Measurements from ENCODE around the gene NOS2. TPM values are rescaled to one million over a fixed set of nuclear protein-coding genes. Genes with fewer than 3 reads are reported as not detected.
"Not testable (repeated sequence)": the region's sequence is repeated elsewhere in the genome, so short reads cannot be mapped to it uniquely, and the experiment has no call there.

Gene NOS2
- total and polyA plus RNA-seq, 4 donors: 0.16 to 0.48 (median 0.37) TPM

DNA sequence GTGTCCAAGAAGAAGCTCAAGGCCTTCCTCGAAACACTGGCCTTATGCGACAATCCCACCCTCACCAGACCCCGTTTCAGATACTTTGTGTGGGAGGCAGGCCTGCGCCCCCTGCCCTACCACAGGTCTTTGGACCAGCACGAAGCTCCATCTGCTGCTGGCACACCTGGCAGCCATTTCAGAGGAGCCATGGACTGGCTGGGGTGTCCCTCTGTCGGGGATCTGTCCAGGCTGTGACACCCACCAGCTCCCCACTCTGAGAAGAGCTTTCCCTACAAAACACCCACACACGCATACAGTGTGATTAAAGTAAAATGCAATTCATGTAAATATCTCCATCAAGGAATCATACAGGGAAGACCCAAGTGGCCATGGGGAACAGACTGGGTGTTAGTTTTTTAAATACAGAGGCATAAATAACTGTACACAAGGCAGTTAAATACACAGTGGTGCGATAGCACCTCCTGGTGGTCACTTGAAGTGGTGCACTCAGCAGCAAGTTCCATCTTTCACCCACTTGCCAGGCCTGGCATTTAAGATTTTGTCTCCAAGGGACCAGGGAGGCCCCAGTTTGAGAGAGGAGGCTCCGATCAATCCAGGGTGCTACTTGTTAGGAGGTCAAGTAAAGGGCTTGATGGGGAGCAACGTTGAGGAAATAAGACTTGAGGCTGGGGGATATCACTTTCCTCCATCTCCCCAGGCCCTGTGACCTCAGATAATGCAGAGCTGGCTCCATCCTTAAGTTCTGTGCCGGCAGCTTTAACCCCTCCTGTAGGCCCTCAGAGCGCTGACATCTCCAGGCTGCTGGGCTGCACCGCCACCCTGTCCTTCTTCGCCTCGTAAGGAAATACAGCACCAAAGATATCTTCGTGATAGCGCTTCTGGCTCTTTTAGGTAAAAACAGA lies 43.6 kb downstream of the NOS2 start:
- ATAC-seq (ENCODE audit: low FRiP score): no peak
- H3K4me1 ChIP-seq (ENCODE audit: control insufficient read depth in 1 of 2, insufficient read depth in 2 of 2, low read length in 2 of 2): no peaks in the 10 kb centered on the region
- no peak overlapping the region for H3K4me3 ChIP-seq (ENCODE audit: low read length in 2 of 2)
- no peaks in the 10 kb centered on the region for H3K27me3 ChIP-seq (ENCODE audit: control insufficient read depth in 1 of 2, insufficient read depth in 2 of 2, low read length in 1 of 2)
- WGBS, 2 donors: 74 to 75% methylated on average over 17 of the region's 17 CpGs
- H3K36me3 ChIP-seq (ENCODE audit: control insufficient read depth in 1 of 2, insufficient read depth in 2 of 2, low read length in 1 of 2): no peaks in the 10 kb centered on the region
- intact Hi-C loops (cut with DNase I): loop anchor here (2.0 to 5.0 kb wide), 3 partner anchors 102 to 126 kb away; no protein-coding TSS in a partner anchor
- no peak overlapping the region for H3K27ac ChIP-seq (ENCODE audit: low read depth in 1 of 2, low read length in 2 of 2)
- DNase-seq: no peak
- no peaks in the 10 kb centered on the region for H3K9me3 ChIP-seq (ENCODE audit: control insufficient read depth, low read length)

DNA sequence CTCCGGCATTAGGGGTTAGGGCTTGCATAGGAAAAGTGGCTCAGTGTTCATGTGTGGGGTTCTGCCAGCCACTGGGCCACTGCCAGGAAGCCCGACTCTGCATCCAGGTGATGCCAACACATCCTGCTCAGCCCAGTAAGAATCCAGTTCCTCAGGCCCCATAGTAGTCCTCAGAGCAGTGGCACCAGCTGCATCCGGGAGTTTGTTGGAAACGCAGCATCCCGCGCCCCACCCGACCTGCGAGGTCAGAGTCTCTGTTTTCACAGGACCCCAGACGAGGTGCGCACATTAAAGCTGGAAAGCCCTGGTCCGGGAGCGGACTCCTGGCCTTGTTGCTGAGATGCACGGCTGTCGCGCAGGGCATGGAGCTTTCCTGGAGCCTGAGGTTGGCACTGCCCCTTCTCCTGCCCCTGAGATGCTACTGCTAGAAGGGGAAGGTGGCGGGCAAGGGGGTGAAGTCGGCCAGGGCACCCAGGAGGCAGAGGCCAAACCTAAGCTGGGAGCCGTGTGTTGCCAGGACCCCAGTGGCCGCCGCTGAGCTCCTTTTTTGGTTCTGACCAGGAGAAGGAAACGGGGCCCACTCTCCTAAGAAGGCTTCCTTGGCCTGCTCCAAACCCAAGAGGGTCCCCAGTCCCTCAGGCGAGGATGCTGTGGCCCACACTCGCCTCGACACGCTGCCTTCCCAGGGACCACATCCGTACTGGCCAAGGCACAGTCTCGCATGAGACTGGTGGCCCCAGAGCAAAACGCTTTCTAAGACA lies 44.4 kb downstream of the NOS2 start:
- H3K4me1 ChIP-seq (ENCODE audit: control insufficient read depth in 1 of 2, insufficient read depth in 2 of 2, low read length in 2 of 2): no peaks in the 10 kb centered on the region
- no peak for DNase-seq
- no peak overlapping the region for H3K4me3 ChIP-seq (ENCODE audit: low read length in 2 of 2)
- no peaks in the 10 kb centered on the region for H3K9me3 ChIP-seq (ENCODE audit: control insufficient read depth, low read length)
- 83 to 84% methylated on average over 28 of the region's 28 CpGs for WGBS, 2 donors
- H3K27me3 ChIP-seq (ENCODE audit: control insufficient read depth in 1 of 2, insufficient read depth in 2 of 2, low read length in 1 of 2): no peaks in the 10 kb centered on the region
- no peak for ATAC-seq (ENCODE audit: low FRiP score)
- intact Hi-C loops (cut with DNase I): loop anchor here (2.0 to 5.0 kb wide), 3 partner anchors 101 to 126 kb away; no protein-coding TSS in a partner anchor
- H3K36me3 ChIP-seq (ENCODE audit: control insufficient read depth in 1 of 2, insufficient read depth in 2 of 2, low read length in 1 of 2): no peaks in the 10 kb centered on the region
- H3K27ac ChIP-seq (ENCODE audit: low read depth in 1 of 2, low read length in 2 of 2): no peak overlapping the region

GRCh38 chr17:27754549-27754948 lies 45.8 kb downstream of the NOS2 start:
- intact Hi-C loops (cut with DNase I): no loop called here
- Histone ChIP-seq H3K9me3 (ENCODE audit: control insufficient read depth, low read length) (no peaks in the 10 kb centered on the region), H3K4me3 (ENCODE audit: low read length in 2 of 2) (no peak overlapping the region), H3K27me3 (ENCODE audit: control insufficient read depth in 1 of 2, insufficient read depth in 2 of 2, low read length in 1 of 2) (no peaks in the 10 kb centered on the region), H3K4me1 (ENCODE audit: control insufficient read depth in 1 of 2, insufficient read depth in 2 of 2, low read length in 2 of 2) (no peaks in the 10 kb centered on the region), H3K27ac (ENCODE audit: low read depth in 1 of 2, low read length in 2 of 2) (no peak overlapping the region), H3K36me3 (ENCODE audit: control insufficient read depth in 1 of 2, insufficient read depth in 2 of 2, low read length in 1 of 2) (no peaks in the 10 kb centered on the region)
- ATAC-seq (ENCODE audit: low FRiP score) (no peak), DNase-seq (no peak)
- 93 to 95% methylated on average over 8 of the region's 8 CpGs for WGBS, 2 donors

- DNase-seq; H3K9me3 ChIP-seq (ENCODE audit: control insufficient read depth, low read length); ATAC-seq (ENCODE audit: low FRiP score); H3K4me1 ChIP-seq (ENCODE audit: control insufficient read depth in 1 of 2, insufficient read depth in 2 of 2, low read length in 2 of 2); H3K36me3 ChIP-seq (ENCODE audit: control insufficient read depth in 1 of 2, insufficient read depth in 2 of 2, low read length in 1 of 2); intact Hi-C loops (cut with DNase I); H3K27ac ChIP-seq (ENCODE audit: low read depth in 1 of 2, low read length in 2 of 2); H3K27me3 ChIP-seq (ENCODE audit: control insufficient read depth in 1 of 2, insufficient read depth in 2 of 2, low read length in 1 of 2); H3K4me3 ChIP-seq (ENCODE audit: low read length in 2 of 2): not testable (repeated sequence)
- WGBS, 2 donors: 88 to 89% methylated on average over 13 of the region's 13 CpGs
These were observed 46.6 kb downstream of the NOS2 start for GRCh38 chr17:27753726-27754125.

- H3K27me3 ChIP-seq (ENCODE audit: control insufficient read depth in 1 of 2, insufficient read depth in 2 of 2, low read length in 1 of 2); H3K27ac ChIP-seq (ENCODE audit: low read depth in 1 of 2, low read length in 2 of 2); DNase-seq; H3K4me1 ChIP-seq (ENCODE audit: control insufficient read depth in 1 of 2, insufficient read depth in 2 of 2, low read length in 2 of 2); H3K4me3 ChIP-seq (ENCODE audit: low read length in 2 of 2); intact Hi-C loops (cut with DNase I); H3K36me3 ChIP-seq (ENCODE audit: control insufficient read depth in 1 of 2, insufficient read depth in 2 of 2, low read length in 1 of 2); H3K9me3 ChIP-seq (ENCODE audit: control insufficient read depth, low read length); ATAC-seq (ENCODE audit: low FRiP score): not testable (repeated sequence)
- 81 to 87% methylated on average over 7 to 9 of the region's 19 CpGs for WGBS, 2 donors
These were observed 47.3 kb downstream of the NOS2 start for GRCh38 chr17:27752831-27753619.

DNA sequence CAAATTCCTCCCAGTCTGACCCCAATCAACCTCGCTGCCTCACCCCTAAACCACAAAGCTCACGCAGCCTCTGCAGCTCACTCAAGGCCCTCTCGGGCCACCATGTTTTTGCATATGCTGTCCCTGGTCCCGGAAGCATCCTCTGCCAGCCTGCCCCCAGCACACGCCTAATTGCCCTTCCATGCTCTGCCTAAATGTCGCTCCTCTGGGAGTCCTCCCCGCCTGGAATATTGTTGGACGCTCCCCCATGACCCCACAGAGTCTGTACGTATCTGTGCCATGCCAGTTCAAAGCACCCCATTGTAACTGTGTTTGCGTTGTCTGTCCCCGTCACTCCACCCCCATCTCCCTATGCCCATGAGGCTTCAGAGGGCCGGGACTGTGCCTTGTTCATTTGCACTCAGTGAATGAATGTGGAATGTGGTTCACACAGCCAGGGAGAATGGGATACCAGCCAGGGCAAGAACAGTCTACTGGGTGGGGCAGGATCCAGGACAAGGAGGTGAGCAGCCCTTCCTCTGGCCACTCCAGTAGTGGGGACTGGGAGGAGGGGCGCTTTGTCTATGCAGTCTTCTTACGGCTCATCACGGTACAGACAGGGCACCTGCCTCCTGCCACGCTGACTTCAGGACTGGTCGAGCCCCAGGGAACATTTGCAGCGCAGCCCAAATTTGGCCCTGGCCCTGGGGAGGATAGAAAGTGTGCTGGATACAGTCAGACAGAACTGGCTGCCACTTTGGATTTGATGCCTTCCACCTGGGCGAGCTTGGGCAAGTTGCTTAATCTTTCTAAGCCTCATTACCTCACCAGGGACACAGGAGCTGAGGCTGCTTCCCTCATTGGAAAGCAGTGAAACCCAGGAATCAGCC lies 48.5 kb downstream of the NOS2 start:
- 81 to 82% methylated on average over 19 of the region's 19 CpGs for WGBS, 2 donors
- no peak overlapping the region for H3K27ac ChIP-seq (ENCODE audit: low read depth in 1 of 2, low read length in 2 of 2)
- DNase-seq (no peak), ATAC-seq (ENCODE audit: low FRiP score) (no peak)
- H3K4me3 ChIP-seq (ENCODE audit: low read length in 2 of 2): no peak overlapping the region
- H3K27me3 ChIP-seq (ENCODE audit: control insufficient read depth in 1 of 2, insufficient read depth in 2 of 2, low read length in 1 of 2): no peaks in the 10 kb centered on the region
- H3K36me3 ChIP-seq (ENCODE audit: control insufficient read depth in 1 of 2, insufficient read depth in 2 of 2, low read length in 1 of 2): no peaks in the 10 kb centered on the region
- no peaks in the 10 kb centered on the region for H3K9me3 ChIP-seq (ENCODE audit: control insufficient read depth, low read length)
- no peaks in the 10 kb centered on the region for H3K4me1 ChIP-seq (ENCODE audit: control insufficient read depth in 1 of 2, insufficient read depth in 2 of 2, low read length in 2 of 2)
- intact Hi-C loops (cut with DNase I): no loop called here

DNA sequence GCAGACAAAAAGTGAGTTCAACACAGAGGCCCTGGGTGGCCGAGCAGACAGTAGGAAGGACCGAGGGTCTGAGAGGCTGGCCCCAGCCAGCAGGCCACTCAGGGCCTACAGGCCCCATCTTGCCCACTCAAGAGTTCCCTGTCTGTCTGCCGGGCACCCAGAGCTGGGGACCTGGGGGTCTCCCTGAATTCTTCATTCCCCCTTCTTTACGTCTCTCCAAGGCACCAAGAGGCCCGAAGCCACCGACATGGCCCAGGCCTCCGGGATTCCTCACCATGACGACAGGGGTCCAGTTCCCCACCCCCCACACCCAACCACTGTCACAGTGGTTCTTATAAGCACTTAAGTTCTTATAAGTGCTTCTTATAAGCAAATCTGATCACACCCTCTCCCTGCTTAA lies 49.2 kb downstream of the NOS2 start:
- no peaks in the 10 kb centered on the region for H3K9me3 ChIP-seq (ENCODE audit: control insufficient read depth, low read length)
- no peak overlapping the region for H3K4me3 ChIP-seq (ENCODE audit: low read length in 2 of 2)
- DNase-seq (no peak), ATAC-seq (ENCODE audit: low FRiP score) (no peak)
- H3K27ac ChIP-seq (ENCODE audit: low read depth in 1 of 2, low read length in 2 of 2): no peak overlapping the region
- no peaks in the 10 kb centered on the region for H3K36me3 ChIP-seq (ENCODE audit: control insufficient read depth in 1 of 2, insufficient read depth in 2 of 2, low read length in 1 of 2)
- intact Hi-C loops (cut with DNase I): no loop called here
- no peaks in the 10 kb centered on the region for H3K4me1 ChIP-seq (ENCODE audit: control insufficient read depth in 1 of 2, insufficient read depth in 2 of 2, low read length in 2 of 2)
- 75 to 86% methylated on average over 7 to 8 of the region's 8 CpGs for WGBS, 2 donors
- no peaks in the 10 kb centered on the region for H3K27me3 ChIP-seq (ENCODE audit: control insufficient read depth in 1 of 2, insufficient read depth in 2 of 2, low read length in 1 of 2)

Measured in aorta (tissue), 5 donors.